ENCODE data around the gene CAV1. TPM values are rescaled to one million over a fixed set of nuclear protein-coding genes. Genes with fewer than 3 reads are reported as not detected.

CAV1 gene
- total RNA-seq, 1 experiment from 2014 or later = 20.2 TPM

GRCh38 chr7:116521046-116521664 is 3.7 kb upstream of the CAV1 start:
- no peak for TF ChIP-seq CTCF (conservative IDR thresholded peaks at IDR 0.05)
- no peak overlapping the region for H4K91ac ChIP-seq (ENCODE audit: insufficient read length, low read depth, low read length)
- no peak overlapping the region for H3K4me2 ChIP-seq (ENCODE audit: insufficient read depth, insufficient read length, low read length)
- Mint-ChIP-seq H3K9me3 (no peaks in the 10 kb centered on the region), H3K36me3 (ENCODE audit: insufficient read depth in 1 of 3, low read depth in 3 of 3) (no peaks in the 10 kb centered on the region), H3K27ac (no peak overlapping the region), H3K4me1 (peaks cover 32 to 37% of the 10 kb centered on the region in 2 experiments), H3K4me3 (no peak overlapping the region), H3K27me3 (ENCODE audit: low read depth) (peaks cover 6% of the 10 kb centered on the region)
- H2BK15ac ChIP-seq (ENCODE audit: low read depth, low read length) = no peak overlapping the region
- no peak overlapping the region for H2BK120ac ChIP-seq (ENCODE audit: low read depth, low read length, poor library complexity, severe bottlenecking)
- no peak overlapping the region for H3K56ac ChIP-seq (ENCODE audit: insufficient read length, low read depth, low read length)
- H2BK12ac ChIP-seq (ENCODE audit: insufficient read length, low read depth, low read length) = no peak overlapping the region
- H3K23ac ChIP-seq (ENCODE audit: insufficient read length, low read depth, low read length) = no peak overlapping the region
- H3K18ac ChIP-seq (ENCODE audit: insufficient read length, low read depth, low read length) = no peak overlapping the region
- no peak overlapping the region for H4K8ac ChIP-seq (replicated peaks; ENCODE audit: insufficient read length, low read depth, low read length)
- H4K5ac ChIP-seq (ENCODE audit: insufficient read length, low read depth, low read length) = no peak overlapping the region
- H3K14ac ChIP-seq (ENCODE audit: insufficient read depth, low read length) = no peak overlapping the region
- no peak overlapping the region for H3T11ph ChIP-seq (ENCODE audit: low read length)
- DNase-seq = no peak
- no peak overlapping the region for H2AFZ ChIP-seq (ENCODE audit: low read length)
- no peak overlapping the region for H3K4ac ChIP-seq (ENCODE audit: low read depth, low read length)
- H2AK5ac ChIP-seq (ENCODE audit: insufficient read length, low read length) = no peak overlapping the region
- H3K79me2 ChIP-seq (ENCODE audit: insufficient read depth, low read length) = no peaks in the 10 kb centered on the region
- no peak overlapping the region for H2BK5ac ChIP-seq (ENCODE audit: insufficient read length, low read length)
- no peak overlapping the region for H3K9ac ChIP-seq (ENCODE audit: extremely low read depth, insufficient read length, low read length)
- no peaks in the 10 kb centered on the region for H4K20me1 ChIP-seq (ENCODE audit: control insufficient read depth, insufficient read depth, insufficient read length)
- no peaks in the 10 kb centered on the region for H3K9me3 ChIP-seq (ENCODE audit: control insufficient read depth, low read depth, low read length)
- H3K27ac ChIP-seq (ENCODE audit: insufficient read length, low read depth, low read length) = no peak overlapping the region
- H3K27me3 ChIP-seq (ENCODE audit: insufficient read depth, low read length) = no peaks in the 10 kb centered on the region
- no CpG with 5 or more reads among the region's 6 CpGs for WGBS (ENCODE audit: extremely low coverage, insufficient read length, low lambda C conversion rate)
- H3K4me1 ChIP-seq (ENCODE audit: insufficient read depth, low read length) = peaks cover 4% of the 10 kb centered on the region; the same call in 1 of the 2 replicates
- H3K79me1 ChIP-seq (ENCODE audit: insufficient read depth, low read depth, low read length, poor library complexity, severe bottlenecking) = no peaks in the 10 kb centered on the region
- H3K23me2 ChIP-seq (ENCODE audit: insufficient read length, low read depth, low read length, poor library complexity, severe bottlenecking) = peaks cover 12% of the 10 kb centered on the region
- H2BK20ac ChIP-seq (ENCODE audit: low read depth, low read length, poor library complexity, severe bottlenecking) = no peak overlapping the region

Data from H9 (cell line).